NCI-H524 (cell line): Measurements from ENCODE around the gene RHEX.
"Not testable (repeated sequence)": the region's sequence is repeated elsewhere in the genome, so short reads cannot be mapped to it uniquely, and the experiment has no call there.

Experiments used
- DNase-seq, 2 experiments: peaks; one replicate each; lab custom pipeline; 2025; lab: John Stamatoyannopoulos, UW

The RHEX gene

GRCh38 chr1:206030191-206030590 lies 22.8 kb upstream of the RHEX start:
- no peak for DNase-seq

- DNase-seq = peak; percentile 72 to 92
Observed at GRCh38 chr1:206030714-206031113, 22.3 kb upstream of the RHEX start.

DNA sequence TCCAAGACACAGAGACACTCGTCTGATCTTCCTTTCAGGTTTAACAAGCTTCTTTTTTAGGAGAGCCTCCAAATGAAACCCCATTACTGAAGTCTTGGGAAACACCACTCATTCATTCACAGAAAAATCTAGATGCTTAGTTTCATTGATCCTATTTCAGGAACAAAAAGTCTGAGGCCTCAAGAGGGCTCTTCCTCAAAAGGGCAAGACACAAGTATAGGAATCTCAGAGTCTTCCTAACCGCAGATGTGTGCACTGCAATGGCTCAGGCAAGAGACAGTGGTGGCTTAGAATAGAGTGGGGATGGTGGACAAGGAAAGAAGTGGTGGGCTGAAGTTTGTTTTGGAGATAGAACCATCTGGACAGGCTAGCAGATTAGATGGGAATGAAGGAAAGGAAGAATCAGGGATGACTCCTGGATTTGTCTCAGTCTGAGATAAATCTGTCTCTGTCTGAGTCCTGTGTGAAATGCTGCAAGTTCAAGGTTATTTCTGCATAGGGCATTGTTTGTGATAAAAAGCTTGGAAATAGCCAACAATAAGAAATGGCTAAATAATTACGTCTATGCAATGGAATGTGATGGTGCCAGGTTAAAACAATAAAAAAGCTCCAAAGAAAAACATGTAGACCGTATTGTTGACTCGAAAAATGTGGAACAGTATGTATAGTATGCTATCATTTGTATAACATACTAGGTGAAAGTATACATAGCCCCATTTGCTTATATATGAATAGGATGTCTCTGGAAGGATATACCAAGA lies 20.4 kb upstream of the RHEX start:
- DNase-seq = no peak

DNA sequence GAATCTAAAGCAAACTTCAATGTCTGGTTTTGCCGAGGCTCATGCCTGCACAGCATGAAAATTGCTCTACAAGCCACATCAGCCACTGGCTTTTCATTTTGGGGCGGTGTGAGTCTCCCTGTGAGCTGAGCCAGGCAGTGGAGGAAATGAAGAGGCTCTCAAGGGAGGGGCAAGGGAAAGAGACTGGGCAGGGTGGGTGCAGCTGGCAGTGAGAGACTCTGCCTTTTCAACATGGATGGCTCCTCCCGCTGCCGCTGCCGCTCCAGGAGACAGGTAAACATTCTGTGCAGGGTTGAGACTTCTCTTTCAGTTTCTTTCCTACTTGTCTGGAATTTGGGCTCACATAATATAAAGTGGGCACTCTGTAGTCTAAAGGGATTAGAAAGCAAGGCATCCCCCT lies 17.9 kb upstream of the RHEX start:
- peak in 1 of 2 experiments; percentile 4 for DNase-seq

DNA sequence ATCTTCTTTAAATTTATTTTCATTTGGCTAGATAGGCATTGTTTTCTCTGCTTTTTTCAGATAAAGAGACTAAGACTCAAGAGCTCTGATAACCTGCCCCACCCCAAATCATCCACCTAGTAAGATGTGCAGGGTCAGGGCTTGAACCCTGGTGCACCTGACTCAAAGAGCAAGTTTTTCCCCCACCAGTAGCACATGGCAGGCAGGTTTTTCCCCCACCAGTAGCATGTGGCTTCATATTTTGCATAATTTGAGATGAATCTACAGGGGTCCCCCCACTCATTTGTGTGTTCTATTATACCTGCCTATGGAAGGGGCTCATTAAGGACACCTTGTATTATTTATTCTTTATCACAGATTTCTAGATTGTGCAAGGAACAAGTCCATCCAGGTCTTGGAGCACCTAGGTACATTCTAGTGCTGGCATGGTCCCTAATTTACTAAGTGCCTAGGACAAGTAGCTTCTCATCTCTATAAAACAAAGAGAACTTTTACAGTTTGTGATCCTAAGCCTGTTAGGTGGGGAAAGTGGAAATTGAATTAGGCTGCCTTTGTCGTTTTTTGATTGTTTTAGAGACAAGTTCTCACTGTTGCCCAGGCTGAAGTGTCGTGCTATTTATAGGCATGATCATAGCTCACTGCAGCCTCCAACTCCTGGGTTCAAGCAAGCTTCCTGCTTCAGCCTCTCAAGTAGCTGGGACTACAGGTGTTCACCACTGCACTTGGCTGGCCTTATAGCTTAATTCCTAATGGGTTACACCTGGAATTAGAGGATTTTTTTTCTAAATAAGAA lies 16.1 kb upstream of the RHEX start:
- no peak for DNase-seq

DNA sequence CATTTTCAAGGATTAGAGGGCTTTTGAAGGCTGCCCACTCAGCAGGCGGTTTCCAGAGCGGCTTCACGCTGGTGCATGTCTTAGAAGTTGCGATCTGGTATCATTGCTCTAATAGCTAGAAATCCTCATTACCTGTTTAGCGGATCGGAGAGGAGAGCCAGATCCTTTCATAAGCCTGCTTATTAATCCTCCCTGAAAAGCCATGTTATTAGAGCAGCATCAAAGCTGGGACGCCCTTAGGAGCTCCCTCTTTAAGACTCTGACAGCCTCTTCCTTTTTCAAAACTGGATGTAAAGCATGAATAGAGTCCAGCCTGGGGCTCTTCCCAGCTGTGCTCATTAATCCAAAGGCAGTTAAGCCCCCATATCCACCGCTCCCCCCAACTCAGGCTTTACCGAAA lies 15.4 kb upstream of the RHEX start:
- DNase-seq = peak; percentile 73 to 89

DNA sequence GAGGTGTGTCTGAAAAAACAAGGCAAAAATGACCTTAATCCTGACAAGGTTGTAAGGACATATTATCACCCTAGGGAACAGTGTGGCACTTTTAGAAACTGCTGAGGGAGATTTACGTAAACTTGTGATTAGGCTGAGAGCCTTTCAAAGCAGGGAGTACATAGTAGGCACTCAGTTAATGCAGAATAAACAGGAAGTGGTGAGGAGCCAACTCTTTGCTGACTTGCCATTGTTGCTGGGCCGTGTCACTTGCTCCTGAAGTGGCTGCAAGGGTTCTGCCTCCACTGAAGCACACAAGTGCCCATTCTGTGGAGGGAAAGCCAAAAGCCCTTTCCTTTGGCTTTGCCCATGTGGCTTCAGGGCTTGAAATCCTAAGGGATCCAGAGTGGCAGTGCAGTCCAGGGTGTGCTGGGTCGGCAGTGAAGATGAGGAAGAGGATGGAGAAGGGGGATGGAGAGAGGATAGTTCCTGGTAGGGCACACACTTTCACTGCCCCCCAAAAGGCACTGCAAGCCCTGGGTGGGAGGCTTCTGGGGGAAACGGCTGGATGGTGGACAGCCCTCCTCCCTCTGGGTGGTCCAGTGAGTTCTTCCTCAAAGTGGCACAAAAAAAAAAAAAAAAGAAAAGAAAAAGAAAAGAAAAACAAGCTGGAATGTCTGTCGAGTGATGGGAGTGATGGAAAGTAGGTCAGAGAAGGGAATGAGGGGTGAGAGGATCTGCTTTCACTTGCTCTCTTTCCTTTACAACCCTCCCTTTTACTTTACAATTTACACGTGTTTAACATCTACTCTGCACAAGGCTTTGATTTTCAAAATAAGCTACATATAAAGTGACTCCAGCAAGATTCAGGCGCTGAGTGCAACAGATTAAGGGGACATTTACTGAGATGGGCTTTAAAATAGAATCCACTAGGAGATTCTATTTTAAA lies 13.7 kb upstream of the RHEX start:
- no peak for DNase-seq

- DNase-seq = no peak
Observed at GRCh38 chr1:206040328-206040727, 12.6 kb upstream of the RHEX start.

GRCh38 chr1:206041640-206042039 lies 11.3 kb upstream of the RHEX start:
- DNase-seq = peak in 1 of 2 experiments; percentile 34

GRCh38 chr1:206047271-206047670 lies 5.7 kb upstream of the RHEX start:
- no peak for DNase-seq

DNA sequence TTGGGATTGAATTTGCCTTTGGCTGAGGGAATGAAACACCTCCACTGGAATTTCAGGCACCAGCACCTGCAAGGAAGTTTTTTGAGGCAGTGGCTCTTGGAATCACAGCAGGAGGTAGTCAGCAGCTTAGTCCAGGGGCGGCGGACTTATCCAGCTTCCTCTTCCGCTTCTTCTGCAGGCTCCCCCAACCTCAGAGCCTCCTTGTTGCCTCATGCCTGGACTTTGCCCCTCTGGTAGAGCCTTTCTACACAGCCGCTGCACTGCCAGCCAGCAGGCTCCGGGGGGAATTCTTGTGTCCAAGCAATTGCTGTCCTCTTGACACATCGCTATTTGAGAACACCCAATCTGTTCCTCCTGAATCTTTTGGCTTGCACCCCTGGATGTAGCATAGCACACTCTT lies 4.4 kb upstream of the RHEX start:
- DNase-seq = no peak

GRCh38 chr1:206049293-206049692 lies 3.7 kb upstream of the RHEX start:
- DNase-seq = no peak

- no peak for DNase-seq
Observed at GRCh38 chr1:206049919-206050600, 2.9 kb upstream of the RHEX start.

DNA sequence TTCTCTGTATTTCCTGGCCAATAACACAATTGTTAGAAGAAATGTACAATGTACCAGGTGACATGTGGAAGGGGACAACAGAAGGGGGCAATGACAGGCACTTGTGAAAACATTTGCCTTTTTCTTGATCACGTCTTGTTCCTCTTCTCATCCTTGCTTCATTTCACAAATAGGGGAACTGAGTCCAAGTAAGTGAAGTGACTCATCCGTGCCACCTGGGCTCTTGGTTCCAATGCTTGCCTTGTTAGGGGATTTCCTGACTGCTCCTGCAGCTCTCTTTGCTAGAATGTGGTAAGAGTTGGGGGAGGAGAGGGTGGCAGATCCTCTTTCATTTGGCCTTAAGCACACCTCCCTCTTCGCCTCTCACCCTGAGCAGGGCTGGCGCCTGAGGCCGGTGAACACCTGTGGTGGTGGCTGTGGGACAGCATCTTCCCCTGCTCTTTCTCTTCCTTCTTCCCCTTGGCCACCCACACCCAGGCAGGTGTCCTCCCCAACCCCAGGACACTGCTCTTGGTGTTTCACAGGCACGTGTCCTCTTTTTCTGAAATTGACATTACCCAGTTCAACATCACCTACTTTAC lies 2.2 kb upstream of the RHEX start:
- no peak for DNase-seq

DNA sequence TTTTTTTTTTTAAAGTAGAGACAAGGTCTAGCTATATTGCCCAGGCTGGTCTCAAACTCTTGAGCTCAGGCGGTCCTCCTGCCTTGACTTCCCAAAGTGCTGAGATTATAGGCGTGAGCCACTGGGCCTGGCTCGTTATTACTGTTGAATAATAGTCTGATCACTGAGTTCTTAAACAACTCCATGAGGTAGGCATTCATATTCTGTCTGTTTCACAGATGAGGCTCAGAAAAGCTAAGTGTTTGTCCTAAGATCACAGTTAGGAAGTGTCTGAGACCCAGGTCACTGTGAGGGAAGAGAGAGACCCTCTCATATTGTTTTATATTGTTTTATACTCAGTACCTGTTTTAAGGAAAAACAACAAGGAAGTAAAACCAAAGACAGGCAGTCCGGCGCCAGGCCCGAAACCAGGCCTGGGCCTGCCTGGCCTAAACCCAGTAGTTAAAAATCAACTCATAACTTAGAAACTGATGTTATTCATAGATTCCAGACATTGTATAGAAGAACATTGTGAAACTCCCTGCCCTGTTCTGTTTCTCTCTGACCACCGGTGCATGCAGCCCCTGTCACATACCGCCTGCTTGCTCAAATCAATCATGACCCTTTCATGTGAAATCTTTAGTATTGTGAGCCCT lies 625 bp upstream of the RHEX start:
- DNase-seq = not testable (repeated sequence)

DNA sequence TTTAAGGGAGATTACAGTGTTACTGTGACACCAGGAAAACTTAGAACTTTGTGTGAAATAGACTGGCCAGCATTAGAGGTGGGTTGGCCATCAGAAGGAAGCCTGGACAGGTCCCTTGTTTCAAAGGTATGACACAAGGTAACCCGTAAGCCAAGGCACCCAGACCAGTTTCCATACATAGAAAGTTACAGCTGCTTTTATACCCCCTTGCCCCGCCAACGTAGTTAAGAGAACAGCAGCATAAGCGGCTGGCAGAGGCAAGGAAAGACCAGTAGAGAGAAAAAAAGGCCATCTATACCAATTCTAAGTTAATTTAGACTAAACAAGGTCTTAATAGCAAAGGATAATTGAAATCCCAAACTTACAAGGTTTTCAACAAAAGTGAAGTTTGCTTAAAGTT lies 643 bp downstream of the RHEX start:
- DNase-seq = not testable (repeated sequence)

DNA sequence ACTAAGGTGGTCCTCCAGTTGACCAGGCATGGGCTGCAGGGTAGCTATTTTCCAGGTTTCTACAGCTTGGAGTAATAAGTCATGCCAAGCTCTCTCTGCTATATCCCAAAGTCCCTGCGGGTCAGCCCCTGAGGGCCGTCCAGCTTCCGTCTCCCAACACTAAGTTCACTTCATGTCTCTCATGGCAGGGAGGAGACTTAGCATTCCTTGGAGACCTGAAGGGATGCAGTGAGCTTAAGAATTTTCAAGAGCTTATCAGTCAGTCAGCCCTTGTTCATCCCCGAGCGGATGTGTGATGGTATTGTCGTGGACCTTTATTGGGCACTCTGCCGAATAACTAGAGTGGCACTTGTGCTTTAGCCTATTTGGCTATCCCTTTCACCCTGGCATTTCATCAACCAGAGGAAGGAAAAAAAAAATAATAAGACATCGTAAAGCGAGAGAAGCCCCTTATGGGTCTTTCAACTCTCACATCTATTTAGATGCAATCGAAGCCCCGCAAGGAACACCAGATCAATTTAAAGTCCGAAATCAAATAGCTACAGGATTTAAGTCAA lies 2.2 kb downstream of the RHEX start:
- DNase-seq = not testable (repeated sequence)

GRCh38 chr1:206055639-206056323 lies 2.8 kb downstream of the RHEX start:
- DNase-seq = not testable (repeated sequence)

DNA sequence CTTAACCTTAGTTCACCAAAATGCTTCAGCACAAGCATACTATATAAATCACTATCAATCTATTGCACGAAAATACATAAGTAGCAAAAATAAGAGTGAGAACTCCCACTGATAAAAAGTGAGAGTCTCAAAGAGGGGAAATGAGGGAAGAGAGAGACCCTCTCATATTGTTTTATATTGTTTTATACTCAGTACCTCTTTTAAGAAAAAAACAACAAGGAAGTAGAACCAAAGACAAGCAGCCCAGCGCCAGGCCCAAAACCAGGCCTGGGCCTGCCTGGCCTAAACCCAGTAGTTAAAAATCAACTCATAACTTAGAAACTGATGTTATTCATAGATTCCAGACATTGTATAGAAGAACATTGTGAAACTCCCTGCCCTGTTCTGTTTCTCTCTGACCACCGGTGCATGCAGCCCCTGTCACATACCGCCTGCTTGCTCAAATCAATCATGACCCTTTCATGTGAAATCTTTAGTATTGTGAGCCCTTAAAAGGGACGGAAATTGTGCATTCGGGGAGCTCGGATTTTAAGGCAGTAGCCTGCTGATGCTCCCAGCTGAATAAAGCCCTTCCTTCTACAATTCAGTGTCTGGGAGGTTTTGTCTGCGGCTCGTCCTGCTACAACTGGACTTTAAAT lies 5.4 kb downstream of the RHEX start:
- not testable (repeated sequence) for DNase-seq
